B cell (primary cell): ENCODE data around the gene AFF2. TPM values are rescaled to one million over a fixed set of nuclear protein-coding genes. Genes with fewer than 3 reads are reported as not detected.

Experiments used
- ATAC-seq: fragments of 200-7000 bp; cut with Tn5 transposase; one replicate; pipeline ENCODE4 v1.10.0; 2021; ENCODE audit warnings: low read depth, mild to moderate bottlenecking, moderate number of reproducible peaks, moderate library complexity
- CTCF ChIA-PET: fragments of 350-600 bp; sonication (Branson Sonifier 250); formaldehyde crosslinking; loops from one replicate; lab custom pipeline; 2021; ENCODE audit warnings: antibody characterized with exemption, inconsistent platforms; lab: Charles Lee
- POLR2A ChIA-PET: fragments of 350-600 bp; sonication (Branson Sonifier 250); formaldehyde crosslinking; loops from one replicate; lab custom pipeline; 2021; ENCODE audit warnings: antibody characterized with exemption; lab: Charles Lee
- DNase-seq: peaks from one replicate; pipeline ENCODE4 v3.0.0; 2013
- H2AFZ ChIP-seq: 2 replicates; pipeline ENCODE4 v1.6.1; 2012; ENCODE audit warnings: mild to moderate bottlenecking, low read depth, low read length; ENCODE audit not compliant: insufficient read depth, poor library complexity, severe bottlenecking
- H3K27ac ChIP-seq, 2 donors: 1 replicate in 1 of 2; 2 replicates in 1 of 2; pipeline ENCODE4 v1.5.1; 2012 to 2013; ENCODE audit warnings: low read length in 2 of 2, mild to moderate bottlenecking in 2 of 2, moderate library complexity in 1 of 2
- H3K27me3 ChIP-seq, 4 experiments: fragments of 200-600 bp in 1 of 4; sonication (generic) in 1 of 4; replicated peaks in 1 of 4; 1 replicate in 2 of 4; 2 replicates in 2 of 4; pipeline versions ENCODE4 v1.6.1 to v1.7.0; 2013 to 2016; ENCODE audit warnings: low read length in 3 of 4, mild to moderate bottlenecking in 2 of 4, mixed read lengths in 1 of 4, moderate library complexity in 1 of 4; ENCODE audit not compliant: insufficient read depth in 4 of 4, control insufficient read depth in 3 of 4; ENCODE audit errors: control extremely low read depth in 1 of 4
- H3K36me3 ChIP-seq, 2 experiments: replicated peaks in 1 of 2; 1 replicate in 1 of 2; 2 replicates in 1 of 2; pipeline versions ENCODE4 v1.6.1 to v1.7.1; 2013; ENCODE audit warnings: low read length in 1 of 2; ENCODE audit not compliant: insufficient read depth in 2 of 2, control insufficient read depth in 1 of 2; ENCODE audit errors: control extremely low read depth in 1 of 2, extremely low read depth in 1 of 2
- H3K4me1 ChIP-seq, 2 donors: fragments of 200-600 bp in 1 of 2; sonication (generic) in 1 of 2; 1 replicate in 1 of 2; 2 replicates in 1 of 2; pipeline versions ENCODE4 v1.5.1 to v1.6.1; 2013 to 2017; ENCODE audit warnings: low read length in 2 of 2; ENCODE audit not compliant: control insufficient read depth in 2 of 2, insufficient read depth in 2 of 2
- H3K4me2 ChIP-seq: replicated peaks from 2 replicates; pipeline ENCODE3; 2012; ENCODE audit warnings: mild to moderate bottlenecking, low read depth, low read length; ENCODE audit not compliant: poor library complexity, severe bottlenecking
- H3K4me3 ChIP-seq, 5 experiments: fragments of 200-600 bp in 1 of 5; sonication (generic) in 1 of 5; 1 replicate in 3 of 5; 2 replicates in 2 of 5; pipeline versions ENCODE4 v1.5.1 to v1.7.0; 2011 to 2016; ENCODE audit warnings: low read length in 4 of 5, mild to moderate bottlenecking in 4 of 5, low read depth in 2 of 5, control low read depth in 1 of 5, moderate library complexity in 1 of 5; ENCODE audit not compliant: insufficient read depth in 1 of 5; ENCODE audit errors: control extremely low read depth in 1 of 5, extremely low read depth in 1 of 5
- H3K79me2 ChIP-seq: fragments of 200-600 bp; sonication (generic); one replicate; pipeline ENCODE4 v1.6.0; 2016; ENCODE audit warnings: low read length; ENCODE audit not compliant: control insufficient read depth, insufficient read depth
- H3K9ac ChIP-seq: fragments of 200-600 bp; sonication (generic); 2 replicates; pipeline ENCODE4 v1.6.1; 2017; ENCODE audit warnings: mild to moderate bottlenecking, low read length, moderate library complexity
- H3K9me3 ChIP-seq, 3 donors: one replicate each; pipeline versions ENCODE4 v1.6.1 to v1.7.1; 2013; ENCODE audit warnings: low read length in 2 of 3; ENCODE audit not compliant: control insufficient read depth in 2 of 3, insufficient read depth in 1 of 3; ENCODE audit errors: control extremely low read depth in 1 of 3
- H4K20me1 ChIP-seq: 2 replicates; pipeline ENCODE4 v1.6.0; 2012; ENCODE audit warnings: mild to moderate bottlenecking, low read length; ENCODE audit not compliant: insufficient read depth, control insufficient read depth, poor library complexity, severe bottlenecking
- H3K27ac Mint-ChIP-seq: one replicate; pipeline ENCODE4 v1.8.0; 2021; ENCODE audit warnings: mixed read lengths
- H3K27me3 Mint-ChIP-seq: one replicate; pipeline ENCODE4 v1.8.0; 2021; ENCODE audit warnings: mixed read lengths
- H3K4me1 Mint-ChIP-seq: one replicate; pipeline ENCODE4 v1.8.0; 2021; ENCODE audit warnings: mixed read lengths
- H3K4me3 Mint-ChIP-seq: one replicate; pipeline ENCODE4 v1.8.0; 2021; ENCODE audit warnings: mixed read lengths
- H3K9me3 Mint-ChIP-seq: one replicate; pipeline ENCODE4 v1.8.0; 2022; ENCODE audit warnings: mixed read lengths; ENCODE audit not compliant: insufficient read depth
- EZH2 ChIP-seq: IDR thresholded peaks from 2 replicates; pipeline ENCODE4 v1.6.1; 2012; ENCODE audit warnings: borderline replicate concordance, low read depth, mild to moderate bottlenecking, moderate library complexity, low read length; ENCODE audit not compliant: insufficient read depth, poor library complexity, severe bottlenecking
- WGBS: methylation state at CpG from one replicate; pipeline ENCODE4 v1.1.5; 2013; ENCODE audit warnings: missing lambda C conversion rate; ENCODE audit not compliant: insufficient coverage; 5-methylcytosine and 5-hydroxymethylcytosine counted together
- intact Hi-C: fragments of 100-400 bp; cut with micrococcal nuclease; formaldehyde crosslinking; loops from one replicate; pipeline ENCODE4 v1.10.0; 2022
- polyA plus RNA-seq: library from polyadenylated mRNA; depleted of rRNA; stranded (reverse); fragments of >200 nt; gene quantifications from 2 replicates; pipeline ENCODE4 v1.2.3, GENCODE V29; 2012
- total RNA-seq, 2 donors: library from RNA; stranded (reverse); fragments of 120-200 nt in 1 of 2; gene quantifications; 1 replicate in 1 of 2; 2 replicates in 1 of 2; pipeline versions ENCODE4 v1.2.3 to v1.2.4, GENCODE V29; 2013 to 2022
- TF ChIP-seq, protein P1 (sequence below): fragments of 200-600 bp; IDR thresholded peaks from one replicate; pipeline ENCODE4 v1.8.0; 2022; ENCODE audit warnings: antibody characterized with exemption, mild to moderate bottlenecking

AFF2 gene
- total and polyA plus RNA-seq, 2 donors (not counting 1 experiment from before 2014, with no cell fraction given) = 0.06 to 12.0 TPM

DNA sequence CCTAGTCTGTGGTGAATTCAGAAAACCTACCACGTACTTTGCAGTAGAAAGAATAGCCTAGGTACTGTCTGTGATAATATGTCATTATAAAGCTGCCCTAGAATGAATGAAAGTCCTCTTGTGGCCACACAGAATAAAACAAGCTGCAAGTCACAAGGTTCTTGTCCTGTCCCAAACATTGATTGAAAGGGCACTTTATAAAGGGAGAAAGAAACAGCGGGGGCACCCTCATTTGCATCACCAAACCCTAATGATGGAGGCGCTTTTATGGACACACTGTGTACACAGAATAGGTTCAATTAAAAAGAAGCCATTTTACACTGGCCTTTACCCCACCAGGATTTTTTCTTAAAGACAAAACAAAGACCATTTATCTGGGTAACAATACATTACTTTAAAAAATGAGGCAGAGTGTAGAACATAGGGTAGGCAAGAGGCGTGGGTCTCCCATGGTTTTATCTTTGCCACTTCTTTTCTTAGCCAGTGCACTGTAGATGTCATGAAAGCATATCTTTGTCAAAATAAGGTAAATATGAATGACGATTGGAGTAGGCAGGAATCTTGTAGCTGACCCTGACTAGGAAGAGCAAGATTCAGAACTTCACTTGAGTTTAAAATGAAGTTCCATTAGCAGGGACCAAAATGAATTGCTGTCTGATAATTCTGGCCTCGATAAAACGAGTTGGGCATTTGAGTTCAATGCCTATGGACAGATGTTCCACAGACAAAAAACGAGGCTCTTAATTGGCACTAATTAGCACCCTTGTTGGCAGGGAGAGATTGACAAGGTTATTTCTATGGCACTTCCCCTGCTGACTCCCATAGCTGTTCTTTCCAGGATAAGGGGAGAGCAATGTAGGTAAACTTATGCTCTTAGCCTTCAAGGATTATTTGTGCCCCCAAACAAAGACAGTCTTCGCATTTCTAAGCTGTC, 365.1 kb downstream of the AFF2 start:
- Histone ChIP-seq H3K9ac (no peak overlapping the region), H3K4me1 (no peaks in the 10 kb centered on the region), H3K36me3 (no peaks in the 10 kb centered on the region), H3K79me2 (no peaks in the 10 kb centered on the region), H3K27ac (no peak overlapping the region), H3K27me3 (no peaks in the 10 kb centered on the region), H2AFZ (no peak overlapping the region), H3K4me2 (no peak overlapping the region), H4K20me1 (no peaks in the 10 kb centered on the region), H3K4me3 (no peak overlapping the region), H3K9me3 (no peaks in the 10 kb centered on the region)
- intact Hi-C loops = no loop called here
- ATAC-seq = no peak
- no peak for DNase-seq
- no peak overlapping the region for H3K4me3 Mint-ChIP-seq
- H3K4me1 Mint-ChIP-seq = no peaks in the 10 kb centered on the region
- CTCF ChIA-PET = no interaction called here
- H3K9me3 Mint-ChIP-seq = no peaks in the 10 kb centered on the region
- TF ChIP-seq, protein P1, sequence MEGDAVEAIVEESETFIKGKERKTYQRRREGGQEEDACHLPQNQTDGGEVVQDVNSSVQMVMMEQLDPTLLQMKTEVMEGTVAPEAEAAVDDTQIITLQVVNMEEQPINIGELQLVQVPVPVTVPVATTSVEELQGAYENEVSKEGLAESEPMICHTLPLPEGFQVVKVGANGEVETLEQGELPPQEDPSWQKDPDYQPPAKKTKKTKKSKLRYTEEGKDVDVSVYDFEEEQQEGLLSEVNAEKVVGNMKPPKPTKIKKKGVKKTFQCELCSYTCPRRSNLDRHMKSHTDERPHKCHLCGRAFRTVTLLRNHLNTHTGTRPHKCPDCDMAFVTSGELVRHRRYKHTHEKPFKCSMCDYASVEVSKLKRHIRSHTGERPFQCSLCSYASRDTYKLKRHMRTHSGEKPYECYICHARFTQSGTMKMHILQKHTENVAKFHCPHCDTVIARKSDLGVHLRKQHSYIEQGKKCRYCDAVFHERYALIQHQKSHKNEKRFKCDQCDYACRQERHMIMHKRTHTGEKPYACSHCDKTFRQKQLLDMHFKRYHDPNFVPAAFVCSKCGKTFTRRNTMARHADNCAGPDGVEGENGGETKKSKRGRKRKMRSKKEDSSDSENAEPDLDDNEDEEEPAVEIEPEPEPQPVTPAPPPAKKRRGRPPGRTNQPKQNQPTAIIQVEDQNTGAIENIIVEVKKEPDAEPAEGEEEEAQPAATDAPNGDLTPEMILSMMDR = no peak
- no peak for TF ChIP-seq EZH2
- 88% methylated on average over 1 of the region's 9 CpGs for WGBS
- H3K27ac Mint-ChIP-seq = no peak overlapping the region
- no peaks in the 10 kb centered on the region for H3K27me3 Mint-ChIP-seq
- POLR2A ChIA-PET = no interaction called here

- no peak for DNase-seq
- intact Hi-C loops = no loop called here
- Histone ChIP-seq H3K4me2 (no peak overlapping the region), H3K27me3 (no peaks in the 10 kb centered on the region), H3K4me1 (no peaks in the 10 kb centered on the region), H3K9ac (no peak overlapping the region), H2AFZ (no peak overlapping the region), H3K27ac (no peak overlapping the region), H3K36me3 (no peaks in the 10 kb centered on the region), H3K9me3 (no peaks in the 10 kb centered on the region), H4K20me1 (no peaks in the 10 kb centered on the region), H3K79me2 (no peaks in the 10 kb centered on the region), H3K4me3 (no peak overlapping the region)
- Mint-ChIP-seq H3K27ac (no peak overlapping the region), H3K4me3 (no peak overlapping the region), H3K4me1 (no peaks in the 10 kb centered on the region), H3K9me3 (no peaks in the 10 kb centered on the region), H3K27me3 (no peaks in the 10 kb centered on the region)
- TF ChIP-seq EZH2 = no peak
- TF ChIP-seq, protein P1 = no peak
- no peak for ATAC-seq
- CTCF ChIA-PET = no interaction called here
- WGBS = no CpG with 5 or more reads among the region's 2 CpGs
- POLR2A ChIA-PET = no interaction called here
Observed at GRCh38 chrX:148867596-148867995, 367.2 kb downstream of the AFF2 start.
